ENCODE measurements around the gene NEMP2.

GRCh38 chr2:190529486-190530247 is 4.9 kb downstream of the NEMP2 start:
- TF ChIP-seq CTCF (IDR thresholded peaks at IDR 0.05; ENCODE audit: low read length) (no peak), EZH2 (IDR thresholded peaks at IDR 0.05; ENCODE audit: borderline replicate concordance, low read length) (no peak)

Measured in OCI-LY1 (cell line).